PC-3 (cell line): ENCODE data around the gene PNCK. TPM values are rescaled to one million over a fixed set of nuclear protein-coding genes. Genes with fewer than 3 reads are reported as not detected.

ENCODE experiments used
- ATAC-seq: fragments of 200-7000 bp; cut with Tn5 transposase; 2 replicates; pipeline ENCODE4 v1.9.1; 2020; ENCODE audit warnings: mild to moderate bottlenecking, moderate library complexity
- BruUV-seq: library from RNA; stranded (reverse); fragments of 400-500 nt; replicated peaks from 2 replicates; lab custom pipeline; 2021; lab: Mats Ljungman, UMichigan
- CTCF ChIA-PET: fragments of 300-600 bp; sonication (Branson Sonifier 250); formaldehyde crosslinking; loops from one replicate; lab custom pipeline; 2022; ENCODE audit warnings: antibody characterized with exemption; lab: Charles Lee
- POLR2A ChIA-PET: fragments of 300-600 bp; sonication (Branson Sonifier 250); formaldehyde crosslinking; loops from one replicate; lab custom pipeline; 2022; ENCODE audit warnings: antibody characterized with exemption; ENCODE audit not compliant: unreplicated experiment; lab: Charles Lee
- DNase-seq: peaks from one replicate; pipeline ENCODE4 v3.0.0-alpha.2; 2015
- H2AFZ ChIP-seq: fragments of 300-600 bp; sonication (generic); 2 replicates; pipeline ENCODE4 v1.6.0; 2016; ENCODE audit warnings: antibody characterized with exemption, low read length
- H3F3A ChIP-seq: fragments of 300-600 bp; sonication (generic); one replicate; pipeline ENCODE4 v1.6.0; 2017; ENCODE audit warnings: antibody characterized with exemption, low read length, control low read depth, mild to moderate bottlenecking; ENCODE audit not compliant: unreplicated experiment
- H3K27ac ChIP-seq: fragments of 300-600 bp; sonication (generic); 2 replicates; pipeline ENCODE4 v1.5.1; 2016; ENCODE audit warnings: mild to moderate bottlenecking, low read length
- H3K27me3 ChIP-seq: fragments of 300-600 bp; sonication (generic); 2 replicates; pipeline ENCODE4 v1.6.1; 2016; ENCODE audit warnings: low read length, mixed read lengths
- H3K36me3 ChIP-seq: fragments of 300-600 bp; sonication (generic); 2 replicates; pipeline ENCODE4 v1.6.1; 2016; ENCODE audit warnings: low read depth, mixed run types, low read length, mixed read lengths
- H3K4me1 ChIP-seq: fragments of 300-600 bp; sonication (generic); 2 replicates; pipeline ENCODE4 v1.5.1; 2016; ENCODE audit warnings: low read length; ENCODE audit not compliant: insufficient read depth
- H3K4me2 ChIP-seq: fragments of 300-600 bp; sonication (generic); 2 replicates; pipeline ENCODE4 v1.6.0; 2016; ENCODE audit warnings: low read length
- H3K4me3 ChIP-seq: fragments of 300-600 bp; sonication (generic); 2 replicates; pipeline ENCODE4 v1.5.1; 2016; ENCODE audit warnings: mild to moderate bottlenecking, low read length, mixed read lengths
- H3K79me2 ChIP-seq: fragments of 300-600 bp; sonication (generic); 2 replicates; pipeline ENCODE4 v1.6.1; 2017; ENCODE audit warnings: low read length, mixed read lengths
- H3K9ac ChIP-seq: fragments of 300-600 bp; sonication (generic); 2 replicates; pipeline ENCODE4 v1.6.0; 2016; ENCODE audit warnings: mild to moderate bottlenecking, low read length
- H3K9me2 ChIP-seq: fragments of 300-600 bp; sonication (generic); replicated peaks from 2 replicates; pipeline ENCODE4 v1.6.1; 2016; ENCODE audit warnings: mixed run types, low read length, mixed read lengths
- H3K9me3 ChIP-seq: fragments of 300-600 bp; sonication (generic); 2 replicates; pipeline ENCODE4 v1.6.1; 2016; ENCODE audit warnings: low read length, mixed read lengths
- H4K20me1 ChIP-seq: fragments of 300-600 bp; sonication (generic); 2 replicates; pipeline ENCODE4 v1.6.1; 2016; ENCODE audit warnings: low read length, mixed read lengths
- EZH2 ChIP-seq: fragments of 300-600 bp; sonication (generic); IDR thresholded peaks from one replicate; pipeline ENCODE4 v1.6.1; 2017; ENCODE audit warnings: antibody characterized with exemption, mild to moderate bottlenecking, low read length; ENCODE audit not compliant: unreplicated experiment
- EZH2phosphoT487 ChIP-seq: fragments of 300-600 bp; sonication (generic); IDR thresholded peaks from 2 replicates; pipeline ENCODE4 v1.6.1; 2018; ENCODE audit warnings: mild to moderate bottlenecking, antibody characterized with exemption, low read length, borderline replicate concordance
- intact Hi-C: fragments of 100-400 bp; cut with micrococcal nuclease; formaldehyde crosslinking; loops from 2 replicates; pipeline ENCODE4 v1.9.0; 2023
- total RNA-seq: library from RNA; depleted of rRNA; stranded (reverse); fragments of >200 nt; gene quantifications from 2 replicates; pipeline ENCODE4 v1.2.3, GENCODE V29; 2014
- TF ChIP-seq, protein P1 (sequence below): fragments of 300-600 bp; sonication (generic); conservative IDR thresholded peaks from 2 replicates; pipeline ENCODE4 v1.5.1; 2017; ENCODE audit warnings: antibody characterized with exemption, low read depth, mild to moderate bottlenecking, low read length

The PNCK gene
- total RNA-seq, 1 experiment from 2014 or later: 1.0 TPM

GRCh38 chrX:153669901-153670731 lies 3.5 kb downstream of the PNCK start:
- Histone ChIP-seq H4K20me1 (no peaks in the 10 kb centered on the region), H3K9ac (no peak overlapping the region), H3K27me3 (no peaks in the 10 kb centered on the region), H2AFZ (no peak overlapping the region), H3K79me2 (no peaks in the 10 kb centered on the region), H3F3A (no peaks in the 10 kb centered on the region), H3K4me3 (no peak overlapping the region), H3K9me3 (no peaks in the 10 kb centered on the region), H3K36me3 (no peaks in the 10 kb centered on the region), H3K4me2 (no peak overlapping the region), H3K9me2 (no peaks in the 10 kb centered on the region), H3K27ac (no peak overlapping the region), H3K4me1 (no peaks in the 10 kb centered on the region)
- TF ChIP-seq EZH2 (no peak), EZH2phosphoT487 (no peak)
- TF ChIP-seq, protein P1, sequence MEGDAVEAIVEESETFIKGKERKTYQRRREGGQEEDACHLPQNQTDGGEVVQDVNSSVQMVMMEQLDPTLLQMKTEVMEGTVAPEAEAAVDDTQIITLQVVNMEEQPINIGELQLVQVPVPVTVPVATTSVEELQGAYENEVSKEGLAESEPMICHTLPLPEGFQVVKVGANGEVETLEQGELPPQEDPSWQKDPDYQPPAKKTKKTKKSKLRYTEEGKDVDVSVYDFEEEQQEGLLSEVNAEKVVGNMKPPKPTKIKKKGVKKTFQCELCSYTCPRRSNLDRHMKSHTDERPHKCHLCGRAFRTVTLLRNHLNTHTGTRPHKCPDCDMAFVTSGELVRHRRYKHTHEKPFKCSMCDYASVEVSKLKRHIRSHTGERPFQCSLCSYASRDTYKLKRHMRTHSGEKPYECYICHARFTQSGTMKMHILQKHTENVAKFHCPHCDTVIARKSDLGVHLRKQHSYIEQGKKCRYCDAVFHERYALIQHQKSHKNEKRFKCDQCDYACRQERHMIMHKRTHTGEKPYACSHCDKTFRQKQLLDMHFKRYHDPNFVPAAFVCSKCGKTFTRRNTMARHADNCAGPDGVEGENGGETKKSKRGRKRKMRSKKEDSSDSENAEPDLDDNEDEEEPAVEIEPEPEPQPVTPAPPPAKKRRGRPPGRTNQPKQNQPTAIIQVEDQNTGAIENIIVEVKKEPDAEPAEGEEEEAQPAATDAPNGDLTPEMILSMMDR: no peak
- intact Hi-C loops: loop anchor here (2.0 to 5.0 kb wide), 2 partner anchors 61 to 133 kb away; no protein-coding TSS in a partner anchor
- ChIA-PET POLR2A (no interaction called here), CTCF (no interaction called here)
- DNase-seq (no peak), ATAC-seq (no peak)
- BruUV-seq: no TSS peak

DNA sequence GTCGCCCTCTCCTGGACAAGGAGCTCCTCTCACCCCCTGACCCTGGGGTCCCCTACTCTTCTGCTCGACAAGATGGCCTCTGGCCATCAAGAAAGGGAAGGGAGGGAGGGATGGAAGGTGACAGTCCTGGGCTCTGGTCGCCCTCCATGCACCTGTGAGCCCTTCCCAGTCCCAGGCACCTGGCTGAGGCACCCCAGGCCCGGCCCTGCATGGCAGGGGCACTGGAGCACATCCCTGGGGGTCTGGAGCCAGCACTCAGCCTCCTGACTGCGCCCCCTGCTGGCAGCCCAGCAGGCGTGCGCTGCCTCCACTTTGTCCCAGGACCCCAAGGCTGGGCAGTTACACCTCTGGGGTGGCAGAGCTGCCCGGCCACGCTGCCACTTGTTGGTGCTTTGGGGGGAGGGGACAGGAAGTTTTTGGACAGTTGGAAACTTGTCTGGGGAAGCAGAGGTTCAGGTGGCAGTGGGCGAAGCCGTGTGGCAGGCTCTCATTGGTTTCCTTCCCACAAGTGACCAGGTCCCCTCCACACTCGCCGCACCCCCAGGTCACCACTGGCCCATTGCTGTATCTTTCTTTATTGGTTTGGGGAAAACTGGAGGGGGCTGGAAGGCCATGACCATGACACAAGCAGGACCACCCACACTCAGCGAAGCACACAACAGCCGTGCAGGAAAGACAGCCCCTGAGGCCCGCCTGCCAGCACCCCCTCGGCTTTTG lies 4.3 kb downstream of the PNCK start:
- Histone ChIP-seq H3K9me3 (no peaks in the 10 kb centered on the region), H3K27ac (no peak overlapping the region), H3K4me3 (no peak overlapping the region), H3K9me2 (no peaks in the 10 kb centered on the region), H3K4me1 (no peaks in the 10 kb centered on the region), H2AFZ (no peak overlapping the region), H3K9ac (no peak overlapping the region), H3K27me3 (no peaks in the 10 kb centered on the region), H3K36me3 (no peaks in the 10 kb centered on the region), H3K4me2 (no peak overlapping the region), H3F3A (no peaks in the 10 kb centered on the region), H3K79me2 (no peaks in the 10 kb centered on the region), H4K20me1 (no peaks in the 10 kb centered on the region)
- TF ChIP-seq, protein P1: peak; percentile 78
- no peak for TF ChIP-seq EZH2
- DNase-seq (peak; percentile 22), ATAC-seq (peak; percentile 42; the same call in 1 of the 2 replicates)
- CTCF ChIA-PET: interaction anchor here (0.6 kb wide), 1 partner anchor 372 kb away, joined by 5 read pairs; no protein-coding TSS in a partner anchor
- POLR2A ChIA-PET: no interaction called here
- intact Hi-C loops: loop anchor here (2.0 to 5.0 kb wide), 2 partner anchors 61 to 132 kb away; no protein-coding TSS in a partner anchor
- no TSS peak for BruUV-seq
